Measurements from ENCODE around the gene PDSS2. TPM values are rescaled to one million over a fixed set of nuclear protein-coding genes. Genes with fewer than 3 reads are reported as not detected.
"Not testable (repeated sequence)": the region's sequence is repeated elsewhere in the genome, so short reads cannot be mapped to it uniquely, and the experiment has no call there.

The PDSS2 gene
- total and polyA plus RNA-seq, 11 donors: 7.2 to 24.4 (median 14.4) TPM

GRCh38 chr6:107304421-107305025 is 154.8 kb downstream of the PDSS2 start:
- no peak overlapping the region for H3K27ac ChIP-seq
- H3K4me1 ChIP-seq: no peaks in the 10 kb centered on the region
- DNase-seq (no peak), ATAC-seq (no peak)
- H3K36me3 ChIP-seq: no peaks in the 10 kb centered on the region
- H3K4me3 ChIP-seq: no peak overlapping the region
- H3K9me3 ChIP-seq: no peaks in the 10 kb centered on the region
- H3K27me3 ChIP-seq: no peaks in the 10 kb centered on the region
- intact Hi-C loops (cut with DNase I): no loop called here
- no peak for TF ChIP-seq CTCF (IDR thresholded peaks at IDR 0.05)
- TF ChIP-seq POLR2A (IDR thresholded peaks at IDR 0.05): no peak
- 94 to 96% (median 96%) methylated on average over 5 of the region's 5 CpGs for WGBS, 4 donors

- WGBS, 4 donors: 46 to 53% (median 52%) methylated on average over 4 of the region's 4 CpGs
- Histone ChIP-seq H3K9me3 (no peaks in the 10 kb centered on the region), H3K36me3 (no peaks in the 10 kb centered on the region), H3K4me3 (no peak overlapping the region), H3K27ac (no peak overlapping the region), H3K27me3 (no peaks in the 10 kb centered on the region), H3K4me1 (peaks cover 0 to 19% (median 5%) of the 10 kb centered on the region in 12 donors)
- DNase-seq: no peak
- ATAC-seq: no peak
- intact Hi-C loops (cut with DNase I): no loop called here
- TF ChIP-seq POLR2A (IDR thresholded peaks at IDR 0.05): no peak
- TF ChIP-seq CTCF (IDR thresholded peaks at IDR 0.05): no peak
These were observed 166.0 kb downstream of the PDSS2 start for GRCh38 chr6:107293350-107293749.

- intact Hi-C loops (cut with DNase I): no loop called here
- no peak for TF ChIP-seq POLR2A (IDR thresholded peaks at IDR 0.05)
- TF ChIP-seq CTCF (IDR thresholded peaks at IDR 0.05): no peak
- H3K9me3 ChIP-seq: no peaks in the 10 kb centered on the region
- peaks cover 0 to 19% (median 5%) of the 10 kb centered on the region in 12 donors for H3K4me1 ChIP-seq
- no peak overlapping the region for H3K27ac ChIP-seq
- peak; percentile 22 to 49 (median 40) for ATAC-seq
- H3K36me3 ChIP-seq: no peaks in the 10 kb centered on the region
- no peak for DNase-seq
- peak overlapping the region in 2 of 12 donors; percentile 8 to 25 for H3K4me3 ChIP-seq
- H3K27me3 ChIP-seq: no peaks in the 10 kb centered on the region
- WGBS, 4 donors: 25 to 39% (median 37%) methylated on average over 6 of the region's 6 CpGs
These were observed 166.6 kb downstream of the PDSS2 start for GRCh38 chr6:107292715-107293271.

- H3K27me3 ChIP-seq: no peaks in the 10 kb centered on the region
- WGBS, 4 donors: 77 to 92% (median 81%) methylated on average over 3 of the region's 3 CpGs
- intact Hi-C loops (cut with DNase I): no loop called here
- H3K36me3 ChIP-seq: no peaks in the 10 kb centered on the region
- no peak overlapping the region for H3K4me3 ChIP-seq
- TF ChIP-seq POLR2A (IDR thresholded peaks at IDR 0.05): no peak
- TF ChIP-seq CTCF (IDR thresholded peaks at IDR 0.05): no peak
- ATAC-seq (no peak), DNase-seq (no peak)
- peaks cover 0 to 19% (median 5%) of the 10 kb centered on the region in 12 donors for H3K4me1 ChIP-seq
- no peaks in the 10 kb centered on the region for H3K9me3 ChIP-seq
- no peak overlapping the region for H3K27ac ChIP-seq
These were observed 168.9 kb downstream of the PDSS2 start for GRCh38 chr6:107290491-107290890.

- H3K4me3 ChIP-seq; H3K27ac ChIP-seq; DNase-seq; H3K36me3 ChIP-seq; H3K9me3 ChIP-seq; ATAC-seq; H3K27me3 ChIP-seq; intact Hi-C loops (cut with DNase I): not testable (repeated sequence)
- 93 to 98% (median 95%) methylated on average over 9 of the region's 9 CpGs for WGBS, 4 donors
- H3K4me1 ChIP-seq: peaks cover 0 to 19% (median 5%) of the 10 kb centered on the region in 12 donors
These were observed 170.1 kb downstream of the PDSS2 start for GRCh38 chr6:107289258-107289657.

- H3K27me3 ChIP-seq; H3K36me3 ChIP-seq; H3K9me3 ChIP-seq; DNase-seq; intact Hi-C loops (cut with DNase I); H3K4me1 ChIP-seq; H3K4me3 ChIP-seq; H3K27ac ChIP-seq; ATAC-seq: not testable (repeated sequence)
- 93 to 95% (median 95%) methylated on average over 6 of the region's 6 CpGs for WGBS, 4 donors
These were observed 173.7 kb downstream of the PDSS2 start for GRCh38 chr6:107285683-107286082.

Measured in heart left ventricle (tissue), 16 donors.